ENCODE results near the gene EZH1. TPM values are rescaled to one million over a fixed set of nuclear protein-coding genes. Genes with fewer than 3 reads are reported as not detected.

Gene EZH1
- total and polyA plus RNA-seq, 7 donors: 15.2 to 59.1 (median 32.7) TPM

- no peak overlapping the region for H3K27ac ChIP-seq
- no peak overlapping the region for H3K4me3 ChIP-seq
- no peak for ATAC-seq
- H3K27me3 ChIP-seq (ENCODE audit: insufficient read depth in 3 of 3, low read length in 2 of 3): no peaks in the 10 kb centered on the region
- WGBS, 3 donors: 72 to 86% (median 82%) methylated on average over 4 of the region's 4 CpGs
- no peaks in the 10 kb centered on the region for H3K9me3 ChIP-seq
- H3K36me3 ChIP-seq (ENCODE audit: insufficient read depth in 1 of 2, low read depth in 1 of 2): no peaks in the 10 kb centered on the region
- peaks cover 3% of the 10 kb centered on the region for H3K4me1 ChIP-seq
- no peak for DNase-seq
- intact Hi-C loops (cut with DNase I): no loop called here
- TF ChIP-seq, protein P1, sequence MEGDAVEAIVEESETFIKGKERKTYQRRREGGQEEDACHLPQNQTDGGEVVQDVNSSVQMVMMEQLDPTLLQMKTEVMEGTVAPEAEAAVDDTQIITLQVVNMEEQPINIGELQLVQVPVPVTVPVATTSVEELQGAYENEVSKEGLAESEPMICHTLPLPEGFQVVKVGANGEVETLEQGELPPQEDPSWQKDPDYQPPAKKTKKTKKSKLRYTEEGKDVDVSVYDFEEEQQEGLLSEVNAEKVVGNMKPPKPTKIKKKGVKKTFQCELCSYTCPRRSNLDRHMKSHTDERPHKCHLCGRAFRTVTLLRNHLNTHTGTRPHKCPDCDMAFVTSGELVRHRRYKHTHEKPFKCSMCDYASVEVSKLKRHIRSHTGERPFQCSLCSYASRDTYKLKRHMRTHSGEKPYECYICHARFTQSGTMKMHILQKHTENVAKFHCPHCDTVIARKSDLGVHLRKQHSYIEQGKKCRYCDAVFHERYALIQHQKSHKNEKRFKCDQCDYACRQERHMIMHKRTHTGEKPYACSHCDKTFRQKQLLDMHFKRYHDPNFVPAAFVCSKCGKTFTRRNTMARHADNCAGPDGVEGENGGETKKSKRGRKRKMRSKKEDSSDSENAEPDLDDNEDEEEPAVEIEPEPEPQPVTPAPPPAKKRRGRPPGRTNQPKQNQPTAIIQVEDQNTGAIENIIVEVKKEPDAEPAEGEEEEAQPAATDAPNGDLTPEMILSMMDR (IDR thresholded peaks at IDR 0.05): no peak
These were observed 93.4 kb downstream of the EZH1 start for GRCh38 chr17:42651392-42651791.

Other genes starting within 250 kb of the EZH1 start
- gene NAGLU, start 208.8 kb downstream of the EZH1 start, total RNA-seq: 10 to 100 TPM in 3 of 4 donors, 1 to 10 TPM in 1; 9.1 to 17.8 (median 11.7) TPM
- 10 to 100 TPM; 16.0 to 18.1 (median 17.5) TPM for gene NAGLU, start 208.8 kb downstream of the EZH1 start, polyA plus RNA-seq
- 1 to 10 TPM in 1 of 4 donors, under 1 TPM in 3; 0.54 to 1.2 (median 0.72) TPM for gene HSD17B1, start 192.1 kb downstream of the EZH1 start, total RNA-seq
- gene HSD17B1, start 192.1 kb downstream of the EZH1 start, polyA plus RNA-seq: 1 to 10 TPM; 1.3 to 2.1 (median 1.7) TPM
- 10 to 100 TPM; 31.6 to 45.4 (median 37.0) TPM for gene COASY, start 182.9 kb downstream of the EZH1 start, total RNA-seq
- 100 to 1,000 TPM in 1 of 3 donors, 10 to 100 TPM in 2; 41.0 to 141 (median 73.5) TPM for gene COASY, start 182.9 kb downstream of the EZH1 start, polyA plus RNA-seq
- 10 to 100 TPM; 45.2 to 67.9 (median 55.2) TPM for gene MLX, start 177.9 kb downstream of the EZH1 start, total RNA-seq
- 100 to 1,000 TPM in 1 of 3 donors, 10 to 100 TPM in 2; 71.0 to 108 (median 89.2) TPM for gene MLX, start 177.9 kb downstream of the EZH1 start, polyA plus RNA-seq
- 1 to 10 TPM in 2 of 4 donors, under 1 TPM in 2; 0.26 to 3.3 (median 1.4) TPM for gene PSMC3IP, start 167.3 kb downstream of the EZH1 start, total RNA-seq
- gene PSMC3IP, start 167.3 kb downstream of the EZH1 start, polyA plus RNA-seq: 10 to 100 TPM in 1 of 3 donors, 1 to 10 TPM in 2; 3.8 to 13.3 (median 5.3) TPM
- gene RETREG3, start 135.7 kb downstream of the EZH1 start, total RNA-seq: 10 to 100 TPM; 31.7 to 43.2 (median 37.6) TPM
- 10 to 100 TPM; 13.9 to 35.0 (median 15.2) TPM for gene RETREG3, start 135.7 kb downstream of the EZH1 start, polyA plus RNA-seq
- 10 to 100 TPM; 46.9 to 78.1 (median 50.4) TPM for gene TUBG1, start 135.4 kb downstream of the EZH1 start, total RNA-seq
- 10 to 100 TPM; 68.8 to 90.2 (median 81.0) TPM for gene TUBG1, start 135.4 kb downstream of the EZH1 start, polyA plus RNA-seq
- 10 to 100 TPM in 1 of 4 donors, 1 to 10 TPM in 3; 3.8 to 11.9 (median 5.7) TPM for gene TUBG2, start 85.8 kb downstream of the EZH1 start, total RNA-seq
- gene TUBG2, start 85.8 kb downstream of the EZH1 start, polyA plus RNA-seq: 1 to 10 TPM; 2.7 to 4.9 (median 4.2) TPM
- 10 to 100 TPM; 15.0 to 33.8 (median 28.0) TPM for gene PLEKHH3, start 68.0 kb downstream of the EZH1 start, total RNA-seq
- 10 to 100 TPM; 12.7 to 15.8 (median 14.2) TPM for gene PLEKHH3, start 68.0 kb downstream of the EZH1 start, polyA plus RNA-seq
- gene CCR10, start 63.2 kb downstream of the EZH1 start, total RNA-seq: 1 to 10 TPM; 1.2 to 5.0 (median 2.8) TPM
- 1 to 10 TPM; 1.0 to 3.3 (median 1.6) TPM for gene CCR10, start 63.2 kb downstream of the EZH1 start, polyA plus RNA-seq
- 1 to 10 TPM; 1.9 to 2.6 (median 2.2) TPM for gene CNTNAP1, start 62.5 kb downstream of the EZH1 start, total RNA-seq
- 1 to 10 TPM; 1.0 to 3.4 (median 1.1) TPM for gene CNTNAP1, start 62.5 kb downstream of the EZH1 start, polyA plus RNA-seq
- gene RAMP2, start 16.2 kb upstream of the EZH1 start, total RNA-seq: 10 to 100 TPM in 3 of 4 donors, 1 to 10 TPM in 1; 9.2 to 39.8 (median 18.7) TPM
- 10 to 100 TPM; 17.5 to 21.9 (median 21.4) TPM for gene RAMP2, start 16.2 kb upstream of the EZH1 start, polyA plus RNA-seq
- 10 to 100 TPM; 38.6 to 45.2 (median 39.8) TPM for gene VPS25, start 28.4 kb upstream of the EZH1 start, total RNA-seq
- gene VPS25, start 28.4 kb upstream of the EZH1 start, polyA plus RNA-seq: 10 to 100 TPM; 46.0 to 73.3 (median 72.8) TPM
- gene WNK4, start 35.6 kb upstream of the EZH1 start, total RNA-seq: under 1 TPM in 3 of 4 donors, not detected in 1; 0.08 to 0.30 (median 0.09) TPM
- gene WNK4, start 35.6 kb upstream of the EZH1 start, polyA plus RNA-seq: under 1 TPM in 1 of 3 donors, not detected in 2; 0.01 TPM
- gene COA3, start 53.7 kb upstream of the EZH1 start, total RNA-seq: 10 to 100 TPM; 69.1 to 85.2 (median 83.9) TPM
- gene COA3, start 53.7 kb upstream of the EZH1 start, polyA plus RNA-seq: 100 to 1,000 TPM; 126 to 167 (median 130) TPM
- gene CNTD1, start 53.8 kb upstream of the EZH1 start, total RNA-seq: 1 to 10 TPM in 1 of 4 donors, under 1 TPM in 2, not detected in 1; 0.74 to 1.3 (median 0.79) TPM
- 1 to 10 TPM in 1 of 3 donors, under 1 TPM in 2; 0.24 to 1.0 (median 0.36) TPM for gene CNTD1, start 53.8 kb upstream of the EZH1 start, polyA plus RNA-seq
- gene BECN1, start 79.2 kb upstream of the EZH1 start, total RNA-seq: 10 to 100 TPM; 45.9 to 85.4 (median 60.6) TPM
- gene BECN1, start 79.2 kb upstream of the EZH1 start, polyA plus RNA-seq: 100 to 1,000 TPM in 1 of 3 donors, 10 to 100 TPM in 2; 54.4 to 150 (median 69.1) TPM
- 100 to 1,000 TPM in 3 of 4 donors, 10 to 100 TPM in 1; 61.7 to 105 (median 103) TPM for gene PSME3, start 88.4 kb upstream of the EZH1 start, total RNA-seq
- gene PSME3, start 88.4 kb upstream of the EZH1 start, polyA plus RNA-seq: 100 to 1,000 TPM in 2 of 3 donors, 10 to 100 TPM in 1; 86.0 to 239 (median 204) TPM
- gene AOC2, start 99.5 kb upstream of the EZH1 start, total RNA-seq: 1 to 10 TPM in 1 of 4 donors, under 1 TPM in 3; 0.49 to 1.0 (median 0.71) TPM
- 1 to 10 TPM in 1 of 3 donors, under 1 TPM in 2; 0.08 to 1.6 (median 0.60) TPM for gene AOC2, start 99.5 kb upstream of the EZH1 start, polyA plus RNA-seq
- 10 to 100 TPM in 2 of 4 donors, 1 to 10 TPM in 2; 5.8 to 11.8 (median 8.5) TPM for gene AOC3, start 106.2 kb upstream of the EZH1 start, total RNA-seq
- gene AOC3, start 106.2 kb upstream of the EZH1 start, polyA plus RNA-seq: 1 to 10 TPM; 5.9 to 9.3 (median 8.4) TPM
- gene G6PC1, start 155.8 kb upstream of the EZH1 start, total RNA-seq: not detected
- gene G6PC1, start 155.8 kb upstream of the EZH1 start, polyA plus RNA-seq: under 1 TPM in 1 of 3 donors, not detected in 2; 0.03 TPM
- gene AARSD1, start 219.4 kb upstream of the EZH1 start, total RNA-seq: 10 to 100 TPM; 29.7 to 54.6 (median 43.1) TPM
- gene AARSD1, start 219.4 kb upstream of the EZH1 start, polyA plus RNA-seq: 10 to 100 TPM; 55.2 to 68.1 (median 55.3) TPM
- gene PTGES3L, start 235.0 kb upstream of the EZH1 start, total RNA-seq: 10 to 100 TPM; 47.8 to 66.0 (median 55.3) TPM
- gene PTGES3L, start 235.0 kb upstream of the EZH1 start, polyA plus RNA-seq: 10 to 100 TPM; 43.7 to 59.5 (median 44.7) TPM
- 10 to 100 TPM in 2 of 4 donors, 1 to 10 TPM in 2; 8.7 to 16.8 (median 12.8) TPM for gene RUNDC1, start 235.5 kb upstream of the EZH1 start, total RNA-seq
- 10 to 100 TPM; 10.4 to 17.8 (median 10.6) TPM for gene RUNDC1, start 235.5 kb upstream of the EZH1 start, polyA plus RNA-seq